ENCODE measurements around the gene OR6V1. TPM values are rescaled to one million over a fixed set of nuclear protein-coding genes. Genes with fewer than 3 reads are reported as not detected.

Gene OR6V1
- total and polyA plus RNA-seq, 7 donors: not detected

GRCh38 chr7:143046426-143046851 is 5.7 kb upstream of the OR6V1 start:
- H3K27ac ChIP-seq: no peak overlapping the region
- intact Hi-C loops (cut with DNase I): no loop called here
- H3K9me3 ChIP-seq: no peaks in the 10 kb centered on the region
- H3K27me3 ChIP-seq (ENCODE audit: insufficient read depth in 3 of 3, low read length in 2 of 3): no peaks in the 10 kb centered on the region
- DNase-seq: no peak
- H3K4me1 ChIP-seq: no peaks in the 10 kb centered on the region
- WGBS, 3 donors: 48 to 51% (median 49%) methylated on average over 3 of the region's 3 CpGs
- H3K4me3 ChIP-seq: no peak overlapping the region
- no peaks in the 10 kb centered on the region for H3K36me3 ChIP-seq (ENCODE audit: insufficient read depth in 1 of 2, low read depth in 1 of 2)
- TF ChIP-seq, protein P1, sequence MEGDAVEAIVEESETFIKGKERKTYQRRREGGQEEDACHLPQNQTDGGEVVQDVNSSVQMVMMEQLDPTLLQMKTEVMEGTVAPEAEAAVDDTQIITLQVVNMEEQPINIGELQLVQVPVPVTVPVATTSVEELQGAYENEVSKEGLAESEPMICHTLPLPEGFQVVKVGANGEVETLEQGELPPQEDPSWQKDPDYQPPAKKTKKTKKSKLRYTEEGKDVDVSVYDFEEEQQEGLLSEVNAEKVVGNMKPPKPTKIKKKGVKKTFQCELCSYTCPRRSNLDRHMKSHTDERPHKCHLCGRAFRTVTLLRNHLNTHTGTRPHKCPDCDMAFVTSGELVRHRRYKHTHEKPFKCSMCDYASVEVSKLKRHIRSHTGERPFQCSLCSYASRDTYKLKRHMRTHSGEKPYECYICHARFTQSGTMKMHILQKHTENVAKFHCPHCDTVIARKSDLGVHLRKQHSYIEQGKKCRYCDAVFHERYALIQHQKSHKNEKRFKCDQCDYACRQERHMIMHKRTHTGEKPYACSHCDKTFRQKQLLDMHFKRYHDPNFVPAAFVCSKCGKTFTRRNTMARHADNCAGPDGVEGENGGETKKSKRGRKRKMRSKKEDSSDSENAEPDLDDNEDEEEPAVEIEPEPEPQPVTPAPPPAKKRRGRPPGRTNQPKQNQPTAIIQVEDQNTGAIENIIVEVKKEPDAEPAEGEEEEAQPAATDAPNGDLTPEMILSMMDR (IDR thresholded peaks at IDR 0.05): no peak
- no peak for ATAC-seq

- H3K9me3 ChIP-seq: no peaks in the 10 kb centered on the region
- WGBS, 3 donors: 77 to 89% (median 88%) methylated on average over 2 of the region's 2 CpGs
- DNase-seq: no peak
- H3K4me3 ChIP-seq: no peak overlapping the region
- H3K4me1 ChIP-seq: no peaks in the 10 kb centered on the region
- ATAC-seq: no peak
- intact Hi-C loops (cut with DNase I): no loop called here
- no peaks in the 10 kb centered on the region for H3K36me3 ChIP-seq (ENCODE audit: insufficient read depth in 1 of 2, low read depth in 1 of 2)
- H3K27ac ChIP-seq: no peak overlapping the region
- no peaks in the 10 kb centered on the region for H3K27me3 ChIP-seq (ENCODE audit: insufficient read depth in 3 of 3, low read length in 2 of 3)
- TF ChIP-seq, protein P1 (IDR thresholded peaks at IDR 0.05): no peak
Measured at GRCh38 chr7:143047326-143047725, 4.8 kb upstream of the OR6V1 start.

- H3K4me1 ChIP-seq: no peaks in the 10 kb centered on the region
- no peaks in the 10 kb centered on the region for H3K9me3 ChIP-seq
- TF ChIP-seq, protein P1 (IDR thresholded peaks at IDR 0.05): no peak
- H3K27me3 ChIP-seq (ENCODE audit: insufficient read depth in 3 of 3, low read length in 2 of 3): peaks cover 0 to 3% (median 0%) of the 10 kb centered on the region in 3 donors
- ATAC-seq (no peak), DNase-seq (no peak)
- H3K4me3 ChIP-seq: no peak overlapping the region
- H3K36me3 ChIP-seq (ENCODE audit: insufficient read depth in 1 of 2, low read depth in 1 of 2): no peaks in the 10 kb centered on the region
- intact Hi-C loops (cut with DNase I): no loop called here
- H3K27ac ChIP-seq: peak overlapping the region; percentile 46
Measured at GRCh38 chr7:143048827-143049226, 3.3 kb upstream of the OR6V1 start.

GRCh38 chr7:143049362-143049761 is 2.8 kb upstream of the OR6V1 start:
- H3K27me3 ChIP-seq (ENCODE audit: insufficient read depth in 3 of 3, low read length in 2 of 3): peaks cover 0 to 3% (median 0%) of the 10 kb centered on the region in 3 donors
- no peaks in the 10 kb centered on the region for H3K4me1 ChIP-seq
- H3K9me3 ChIP-seq: no peaks in the 10 kb centered on the region
- H3K4me3 ChIP-seq: no peak overlapping the region
- WGBS, 3 donors: 14 to 18% (median 14%) methylated on average over 4 of the region's 4 CpGs
- intact Hi-C loops (cut with DNase I): no loop called here
- TF ChIP-seq, protein P1 (IDR thresholded peaks at IDR 0.05): no peak
- no peaks in the 10 kb centered on the region for H3K36me3 ChIP-seq (ENCODE audit: insufficient read depth in 1 of 2, low read depth in 1 of 2)
- DNase-seq: no peak
- H3K27ac ChIP-seq: peak overlapping the region; percentile 46
- peak in 1 of 4 donors; percentile 17 for ATAC-seq

GRCh38 chr7:143050931-143051330 is 1.2 kb upstream of the OR6V1 start:
- no peak for ATAC-seq
- Histone ChIP-seq H3K4me3 (no peak overlapping the region), H3K27ac (peak overlapping the region; percentile 4), H3K4me1 (no peaks in the 10 kb centered on the region), H3K27me3 (ENCODE audit: insufficient read depth in 3 of 3, low read length in 2 of 3) (peaks cover 0 to 3% (median 0%) of the 10 kb centered on the region in 3 donors), H3K9me3 (no peaks in the 10 kb centered on the region), H3K36me3 (ENCODE audit: insufficient read depth in 1 of 2, low read depth in 1 of 2) (no peaks in the 10 kb centered on the region)
- no peak for DNase-seq
- 19 to 26% (median 22%) methylated on average over 9 of the region's 9 CpGs for WGBS, 3 donors
- intact Hi-C loops (cut with DNase I): no loop called here
- TF ChIP-seq, protein P1 (IDR thresholded peaks at IDR 0.05): no peak
